ENCODE measurements around the gene EFTUD2. TPM values are rescaled to one million over a fixed set of nuclear protein-coding genes. Genes with fewer than 3 reads are reported as not detected.

The EFTUD2 gene
- total and polyA plus RNA-seq, 2 donors (not counting 1 experiment from before 2014, with no cell fraction given), result 43.2 to 133 TPM

DNA sequence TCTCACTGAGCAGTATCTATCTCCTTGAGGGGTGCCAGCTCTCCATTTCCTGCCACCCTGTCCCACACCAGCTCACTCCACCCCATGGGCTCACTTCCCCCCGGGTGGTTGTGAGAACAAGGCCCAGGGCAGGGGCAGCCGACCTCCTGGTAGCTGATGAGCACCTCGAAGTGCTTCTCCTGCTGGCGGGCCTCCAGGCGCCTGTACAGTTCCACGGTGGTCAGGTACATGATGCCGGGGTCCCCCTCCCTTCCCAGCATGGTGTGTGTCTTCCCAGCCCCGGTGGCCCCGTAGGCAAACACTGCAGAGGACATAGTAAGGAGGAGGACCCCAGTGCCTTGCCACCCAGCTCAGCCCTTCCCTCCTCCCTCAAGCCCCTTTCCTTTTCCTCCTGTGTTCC, 35.9 kb upstream of the EFTUD2 start:
- 95% methylated on average over 8 of the region's 9 CpGs for WGBS (ENCODE audit: insufficient coverage)
- Histone ChIP-seq H3K4me1 (ENCODE audit: control insufficient read depth in 2 of 2, insufficient read depth in 2 of 2, low read length in 2 of 2) (no peaks in the 10 kb centered on the region), H3K9me3 (ENCODE audit: control extremely low read depth in 1 of 3, control insufficient read depth in 2 of 3, insufficient read depth in 1 of 3, low read length in 2 of 3) (peaks cover 0 to 5% (median 0%) of the 10 kb centered on the region in 3 donors), H3K36me3 (replicated peaks in 1 of 2; ENCODE audit: control extremely low read depth in 1 of 2, control insufficient read depth in 1 of 2, extremely low read depth in 1 of 2, insufficient read depth in 2 of 2, low read length in 1 of 2) (no peaks in the 10 kb centered on the region), H2AFZ (ENCODE audit: insufficient read depth, low read depth, low read length, poor library complexity, severe bottlenecking) (no peak overlapping the region), H3K4me2 (replicated peaks; ENCODE audit: low read depth, low read length, poor library complexity, severe bottlenecking) (no peak overlapping the region), H4K20me1 (ENCODE audit: control insufficient read depth, insufficient read depth, low read length, poor library complexity, severe bottlenecking) (no peaks in the 10 kb centered on the region), H3K79me2 (ENCODE audit: control insufficient read depth, insufficient read depth, low read length) (no peaks in the 10 kb centered on the region), H3K4me3 (ENCODE audit: control extremely low read depth in 1 of 5, extremely low read depth in 1 of 5, insufficient read depth in 1 of 5, low read depth in 2 of 5, low read length in 4 of 5) (no peak overlapping the region), H3K27ac (ENCODE audit: low read length in 2 of 2) (no peak overlapping the region), H3K27me3 (replicated peaks in 1 of 4; ENCODE audit: control extremely low read depth in 1 of 4, control insufficient read depth in 3 of 4, insufficient read depth in 4 of 4, low read length in 3 of 4) (no peaks in the 10 kb centered on the region), H3K9ac (ENCODE audit: low read length) (no peak overlapping the region)
- no peaks in the 10 kb centered on the region for H3K4me1 Mint-ChIP-seq
- intact Hi-C loops (cut with micrococcal nuclease), result no loop called here
- ChIA-PET CTCF (no interaction called here), POLR2A (no interaction called here)
- no peaks in the 10 kb centered on the region for H3K27me3 Mint-ChIP-seq
- no peak overlapping the region for H3K27ac Mint-ChIP-seq
- no peak for TF ChIP-seq EZH2 (IDR thresholded peaks at IDR 0.05; ENCODE audit: borderline replicate concordance, insufficient read depth, low read depth, low read length, poor library complexity, severe bottlenecking)
- TF ChIP-seq, protein P1, sequence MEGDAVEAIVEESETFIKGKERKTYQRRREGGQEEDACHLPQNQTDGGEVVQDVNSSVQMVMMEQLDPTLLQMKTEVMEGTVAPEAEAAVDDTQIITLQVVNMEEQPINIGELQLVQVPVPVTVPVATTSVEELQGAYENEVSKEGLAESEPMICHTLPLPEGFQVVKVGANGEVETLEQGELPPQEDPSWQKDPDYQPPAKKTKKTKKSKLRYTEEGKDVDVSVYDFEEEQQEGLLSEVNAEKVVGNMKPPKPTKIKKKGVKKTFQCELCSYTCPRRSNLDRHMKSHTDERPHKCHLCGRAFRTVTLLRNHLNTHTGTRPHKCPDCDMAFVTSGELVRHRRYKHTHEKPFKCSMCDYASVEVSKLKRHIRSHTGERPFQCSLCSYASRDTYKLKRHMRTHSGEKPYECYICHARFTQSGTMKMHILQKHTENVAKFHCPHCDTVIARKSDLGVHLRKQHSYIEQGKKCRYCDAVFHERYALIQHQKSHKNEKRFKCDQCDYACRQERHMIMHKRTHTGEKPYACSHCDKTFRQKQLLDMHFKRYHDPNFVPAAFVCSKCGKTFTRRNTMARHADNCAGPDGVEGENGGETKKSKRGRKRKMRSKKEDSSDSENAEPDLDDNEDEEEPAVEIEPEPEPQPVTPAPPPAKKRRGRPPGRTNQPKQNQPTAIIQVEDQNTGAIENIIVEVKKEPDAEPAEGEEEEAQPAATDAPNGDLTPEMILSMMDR (IDR thresholded peaks at IDR 0.05), result no peak
- peaks cover 3% of the 10 kb centered on the region for H3K9me3 Mint-ChIP-seq (ENCODE audit: insufficient read depth)
- no peak for ATAC-seq (ENCODE audit: low read depth)
- DNase-seq, result no peak
- no peak overlapping the region for H3K4me3 Mint-ChIP-seq

DNA sequence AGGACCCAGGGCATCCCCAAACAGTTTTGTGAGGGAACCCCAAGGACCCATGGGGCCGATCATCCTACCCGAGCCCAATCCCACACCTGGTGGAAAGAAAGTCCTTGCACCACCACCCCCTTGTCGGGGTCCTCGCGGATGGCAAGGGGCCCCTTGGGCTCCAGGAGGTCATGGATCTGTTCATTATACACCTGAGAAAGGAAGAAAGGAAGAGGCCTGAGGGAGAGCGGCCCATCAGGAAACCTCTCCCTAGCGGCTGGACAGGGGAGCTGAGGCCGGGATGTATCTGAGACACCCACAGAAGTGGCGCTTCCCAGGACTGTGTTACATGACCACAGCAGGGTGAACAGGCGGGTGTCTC, 35.5 kb upstream of the EFTUD2 start:
- TF ChIP-seq EZH2 (IDR thresholded peaks at IDR 0.05; ENCODE audit: borderline replicate concordance, insufficient read depth, low read depth, low read length, poor library complexity, severe bottlenecking), result no peak
- TF ChIP-seq, protein P1 (IDR thresholded peaks at IDR 0.05), result no peak
- intact Hi-C loops (cut with micrococcal nuclease), result no loop called here
- POLR2A ChIA-PET, result no interaction called here
- Mint-ChIP-seq H3K4me3 (no peak overlapping the region), H3K27ac (no peak overlapping the region), H3K9me3 (ENCODE audit: insufficient read depth) (peaks cover 3% of the 10 kb centered on the region), H3K4me1 (no peaks in the 10 kb centered on the region), H3K27me3 (no peaks in the 10 kb centered on the region)
- no peaks in the 10 kb centered on the region for H3K27me3 ChIP-seq (replicated peaks in 1 of 4; ENCODE audit: control extremely low read depth in 1 of 4, control insufficient read depth in 3 of 4, insufficient read depth in 4 of 4, low read length in 3 of 4)
- H4K20me1 ChIP-seq (ENCODE audit: control insufficient read depth, insufficient read depth, low read length, poor library complexity, severe bottlenecking), result no peaks in the 10 kb centered on the region
- DNase-seq (no peak), ATAC-seq (ENCODE audit: low read depth) (no peak)
- CTCF ChIA-PET, result no interaction called here
- H3K4me3 ChIP-seq (ENCODE audit: control extremely low read depth in 1 of 5, extremely low read depth in 1 of 5, insufficient read depth in 1 of 5, low read depth in 2 of 5, low read length in 4 of 5), result no peak overlapping the region
- H3K36me3 ChIP-seq (replicated peaks in 1 of 2; ENCODE audit: control extremely low read depth in 1 of 2, control insufficient read depth in 1 of 2, extremely low read depth in 1 of 2, insufficient read depth in 2 of 2, low read length in 1 of 2), result no peaks in the 10 kb centered on the region
- 93% methylated on average over 5 of the region's 10 CpGs for WGBS (ENCODE audit: insufficient coverage)
- H3K27ac ChIP-seq (ENCODE audit: low read length in 2 of 2), result no peak overlapping the region
- H2AFZ ChIP-seq (ENCODE audit: insufficient read depth, low read depth, low read length, poor library complexity, severe bottlenecking), result no peak overlapping the region
- H3K79me2 ChIP-seq (ENCODE audit: control insufficient read depth, insufficient read depth, low read length), result no peaks in the 10 kb centered on the region
- H3K9me3 ChIP-seq (ENCODE audit: control extremely low read depth in 1 of 3, control insufficient read depth in 2 of 3, insufficient read depth in 1 of 3, low read length in 2 of 3), result peaks cover 0 to 5% (median 0%) of the 10 kb centered on the region in 3 donors
- H3K4me2 ChIP-seq (replicated peaks; ENCODE audit: low read depth, low read length, poor library complexity, severe bottlenecking), result no peak overlapping the region
- H3K4me1 ChIP-seq (ENCODE audit: control insufficient read depth in 2 of 2, insufficient read depth in 2 of 2, low read length in 2 of 2), result no peaks in the 10 kb centered on the region
- no peak overlapping the region for H3K9ac ChIP-seq (ENCODE audit: low read length)

Measured in B cell (primary cell).